T-helper 17 cell (primary cell): ENCODE results near the gene KCNS1. TPM values are rescaled to one million over a fixed set of nuclear protein-coding genes. Genes with fewer than 3 reads are reported as not detected.
"Not testable (repeated sequence)": the region's sequence is repeated elsewhere in the genome, so short reads cannot be mapped to it uniquely, and the experiment has no call there.

Source experiments
- ATAC-seq: fragments of 150-1000 bp; cut with Tn5 transposase; 2 replicates; pipeline ENCODE4 v1.10.0; 2021; ENCODE audit warnings: mild to moderate bottlenecking, moderate library complexity
- DNase-seq, 3 donors: peaks; one replicate each; pipeline versions ENCODE4 v3.0.0 to v3.0.0-alpha.2; 2020 to 2021
- H3K9me3 ChIP-seq: one replicate; pipeline ENCODE4 v1.7.0; 2013; ENCODE audit warnings: low read length, mild to moderate bottlenecking; ENCODE audit not compliant: control insufficient read depth, poor library complexity, severe bottlenecking
- H3K27ac Mint-ChIP-seq: one replicate; pipeline ENCODE4 v1.8.0; 2022; ENCODE audit warnings: mild to moderate bottlenecking, moderate library complexity, mixed read lengths
- H3K27me3 Mint-ChIP-seq: one replicate; pipeline ENCODE4 v1.8.0; 2022; ENCODE audit warnings: mixed read lengths
- H3K36me3 Mint-ChIP-seq: one replicate; pipeline ENCODE4 v1.8.0; 2022; ENCODE audit warnings: low read depth, mixed read lengths
- H3K4me1 Mint-ChIP-seq: one replicate; pipeline ENCODE4 v1.8.0; 2022; ENCODE audit warnings: mild to moderate bottlenecking, mixed read lengths
- H3K4me3 Mint-ChIP-seq: one replicate; pipeline ENCODE4 v1.8.0; 2022; ENCODE audit warnings: mild to moderate bottlenecking, moderate library complexity, mixed read lengths
- total RNA-seq, 4 donors: library from RNA in 2 of 4; stranded (reverse) in 2 of 4; gene quantifications; one replicate each; pipeline ENCODE4 v1.2.3 and lab custom pipeline; 2022 to 2026

Gene KCNS1
- total RNA-seq (not detected), total RNA-seq (lab: John Stamatoyannopoulos, UW) (0 reads per million in 2 donors)

DNA sequence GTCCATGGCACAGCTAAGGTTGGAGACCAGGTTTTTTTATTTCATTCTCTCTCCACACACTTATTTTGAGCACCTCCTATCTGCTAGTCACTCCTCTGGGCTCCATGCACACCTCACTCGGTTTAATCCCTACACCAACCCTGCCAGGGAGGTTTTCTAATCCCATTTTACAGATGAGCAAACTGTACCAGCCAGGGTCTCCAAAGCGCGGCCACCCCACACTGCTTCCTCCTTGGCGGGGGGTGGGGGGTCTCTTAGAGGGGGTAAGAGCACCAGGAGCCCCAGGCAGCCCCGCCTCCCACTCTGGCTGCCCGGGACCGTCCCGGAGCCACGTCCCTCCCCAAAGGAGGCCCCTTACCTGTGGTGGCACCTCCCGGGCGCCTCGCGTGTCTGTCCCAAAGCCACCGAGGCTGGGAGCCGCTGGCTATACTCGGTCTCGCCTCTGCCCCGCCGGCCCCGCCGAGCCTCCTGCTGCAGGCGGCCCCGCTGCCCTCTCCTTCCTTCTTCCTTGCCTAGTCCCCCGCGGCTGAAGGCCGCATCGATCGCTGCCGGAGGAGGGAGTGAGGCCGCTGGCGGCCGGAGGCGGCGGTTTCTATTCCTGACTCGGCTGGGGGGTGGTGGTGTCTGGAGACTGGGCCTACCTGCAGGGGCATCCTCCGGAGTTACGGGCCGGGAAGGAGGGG, at the start of gene KCNS1:
Gene KCNS1 (minus strand): TSS at position 565 of the 683 bp plus-strand sequence. CDS start 1,891 bp downstream, outside the sequence.
- ATAC-seq, result no peak
- Mint-ChIP-seq H3K36me3 (no peaks in the 10 kb centered on the region), H3K27ac (no peak within 1 kb of the TSS), H3K4me3 (no peak within 1 kb of the TSS), H3K27me3 (peaks cover 46% of the 10 kb centered on the region), H3K4me1 (peaks cover 12% of the 10 kb centered on the region)
- DNase-seq, result no peak
- no peaks in the 10 kb centered on the region for H3K9me3 ChIP-seq

GRCh38 chr20:45149062-45149461, 48.1 kb upstream of the KCNS1 start:
- no peak for ATAC-seq
- peaks cover 66% of the 10 kb centered on the region for H3K27me3 Mint-ChIP-seq
- H3K36me3 Mint-ChIP-seq, result peaks cover 2% of the 10 kb centered on the region
- no peak overlapping the region for H3K4me3 Mint-ChIP-seq
- no peak overlapping the region for H3K27ac Mint-ChIP-seq
- H3K9me3 ChIP-seq, result no peaks in the 10 kb centered on the region
- H3K4me1 Mint-ChIP-seq, result no peaks in the 10 kb centered on the region
- DNase-seq, result no peak

GRCh38 chr20:45140836-45141235, 39.9 kb upstream of the KCNS1 start:
- no peaks in the 10 kb centered on the region for H3K9me3 ChIP-seq
- no peak for DNase-seq
- H3K27me3 Mint-ChIP-seq, result peaks cover 13% of the 10 kb centered on the region
- H3K4me3 Mint-ChIP-seq, result no peak overlapping the region
- no peak for ATAC-seq
- H3K27ac Mint-ChIP-seq, result no peak overlapping the region
- H3K36me3 Mint-ChIP-seq, result no peaks in the 10 kb centered on the region
- no peaks in the 10 kb centered on the region for H3K4me1 Mint-ChIP-seq

GRCh38 chr20:45139733-45140375, 38.9 kb upstream of the KCNS1 start:
- not testable (repeated sequence) for H3K9me3 ChIP-seq, ATAC-seq, DNase-seq, H3K27ac Mint-ChIP-seq, H3K4me3 Mint-ChIP-seq, H3K4me1 Mint-ChIP-seq, H3K36me3 Mint-ChIP-seq
- H3K27me3 Mint-ChIP-seq, result peaks cover 13% of the 10 kb centered on the region

DNA sequence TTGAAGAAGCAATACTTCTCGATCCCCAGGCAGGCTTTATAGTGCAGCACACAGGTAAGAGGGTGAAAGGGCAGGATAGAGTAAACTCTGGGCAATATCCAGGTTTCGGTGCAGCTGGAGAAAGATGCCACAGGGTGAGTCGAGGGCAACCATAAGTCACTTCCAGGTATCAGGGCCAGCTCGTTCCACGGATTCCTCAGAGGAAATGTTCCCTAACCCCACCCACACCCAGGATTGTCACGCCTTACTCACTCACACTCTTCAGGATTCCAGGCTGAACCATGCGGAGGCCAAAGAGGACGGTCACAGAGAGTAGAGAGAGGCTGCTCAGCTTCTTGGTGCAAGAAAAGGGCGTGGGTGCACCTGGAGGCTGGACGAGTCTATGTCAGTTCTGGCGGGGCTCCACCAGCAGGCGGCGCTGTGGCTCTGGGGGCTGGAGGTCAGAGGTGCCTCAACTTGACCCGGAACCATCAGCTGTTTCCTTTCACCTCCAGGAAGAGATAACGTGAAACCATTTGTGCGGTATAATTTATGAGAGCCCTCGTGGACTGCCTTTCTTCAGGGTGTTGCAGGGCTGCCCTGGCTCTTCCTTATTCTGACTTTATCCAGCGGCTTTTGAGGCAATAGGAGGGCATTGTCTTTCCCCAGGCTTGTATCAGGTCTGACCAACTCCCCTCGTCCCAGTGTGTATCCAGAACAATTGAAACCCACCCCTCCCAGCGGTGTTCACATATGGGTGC, 37.8 kb upstream of the KCNS1 start:
- no peak for ATAC-seq

DNA sequence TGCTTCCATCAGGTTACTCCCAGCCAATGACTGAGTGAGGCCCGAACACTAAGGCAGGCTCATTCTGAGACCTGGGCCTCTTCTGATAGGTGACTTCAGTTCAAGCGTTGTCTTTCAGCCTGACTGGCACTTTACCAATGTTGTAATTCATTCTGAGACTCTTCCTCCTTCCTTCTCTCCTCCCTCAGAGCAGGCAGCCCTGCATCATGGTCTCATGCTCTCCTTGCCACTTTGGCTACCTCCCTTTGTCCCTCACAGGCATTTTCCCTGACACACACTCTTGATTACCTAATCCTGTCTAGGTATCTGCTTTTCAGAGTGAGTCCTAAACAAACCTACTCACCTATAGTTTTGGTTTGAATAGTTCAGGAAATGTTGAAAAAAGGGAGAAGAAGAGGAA, 36.0 kb upstream of the KCNS1 start:
- H3K36me3 Mint-ChIP-seq, result peaks cover 4% of the 10 kb centered on the region
- H3K4me1 Mint-ChIP-seq, result no peaks in the 10 kb centered on the region
- H3K4me3 Mint-ChIP-seq, result no peak overlapping the region

More for the DNA sequence above, 37.8 kb upstream of the KCNS1 start:
- no peaks in the 10 kb centered on the region for H3K9me3 ChIP-seq
- peaks cover 4% of the 10 kb centered on the region for H3K36me3 Mint-ChIP-seq
- no peaks in the 10 kb centered on the region for H3K4me1 Mint-ChIP-seq
- no peak overlapping the region for H3K27ac Mint-ChIP-seq
- peak in 1 of 3 donors; percentile 38 for DNase-seq
- no peak overlapping the region for H3K4me3 Mint-ChIP-seq
- H3K27me3 Mint-ChIP-seq, result peaks cover 17% of the 10 kb centered on the region

GRCh38 chr20:45128099-45128498, 27.2 kb upstream of the KCNS1 start:
- H3K27me3 Mint-ChIP-seq, result peaks cover 74% of the 10 kb centered on the region

More for the DNA sequence above, 36.0 kb upstream of the KCNS1 start:
- ATAC-seq, result no peak
- H3K27me3 Mint-ChIP-seq, result peaks cover 31% of the 10 kb centered on the region
- no peaks in the 10 kb centered on the region for H3K9me3 ChIP-seq
- DNase-seq, result no peak
- no peak overlapping the region for H3K27ac Mint-ChIP-seq

DNA sequence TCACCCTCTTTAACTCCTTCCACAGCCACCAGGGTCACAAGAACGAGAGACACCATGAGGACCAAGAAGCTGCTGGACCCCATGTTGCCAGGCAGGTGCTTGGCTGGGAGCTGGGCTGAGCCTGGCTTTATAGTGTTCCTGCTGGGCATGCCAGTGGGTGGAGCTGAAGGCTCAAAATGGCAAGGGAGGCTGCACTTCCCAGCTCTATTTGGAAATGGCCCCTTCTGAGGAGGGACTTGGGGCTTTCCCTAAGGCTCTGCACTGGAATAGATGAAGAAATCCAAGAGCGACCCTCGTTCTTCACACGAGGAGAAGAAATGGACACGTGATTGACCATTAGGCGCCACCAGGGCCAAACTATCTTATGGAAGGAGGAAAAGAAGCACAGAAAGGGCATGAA, 23.4 kb upstream of the KCNS1 start, which contains the start of gene WFDC12:
Gene WFDC12 (minus strand): TSS at position 101 of the 400 bp plus-strand sequence. CDS start 18 bp downstream, at position 83.
- DNase-seq (no peak), ATAC-seq (no peak)
- peaks cover 65% of the 10 kb centered on the region for H3K27me3 Mint-ChIP-seq
- H3K9me3 ChIP-seq, result no peaks in the 10 kb centered on the region
- no peak within 1 kb of the TSS for H3K27ac Mint-ChIP-seq
- H3K4me1 Mint-ChIP-seq, result no peaks in the 10 kb centered on the region
- peaks cover 5% of the 10 kb centered on the region for H3K36me3 Mint-ChIP-seq
- H3K4me3 Mint-ChIP-seq, result no peak within 1 kb of the TSS

More at GRCh38 chr20:45128099-45128498, 27.2 kb upstream of the KCNS1 start:
- Mint-ChIP-seq H3K4me3 (no peak overlapping the region), H3K36me3 (peaks cover 4% of the 10 kb centered on the region), H3K4me1 (no peaks in the 10 kb centered on the region), H3K27ac (no peak overlapping the region)
- H3K9me3 ChIP-seq, result no peaks in the 10 kb centered on the region
- no peak for ATAC-seq
- no peak for DNase-seq

GRCh38 chr20:45121388-45121787, 20.5 kb upstream of the KCNS1 start:
- H3K4me3 Mint-ChIP-seq, result no peak overlapping the region
- no peaks in the 10 kb centered on the region for H3K9me3 ChIP-seq
- peaks cover 45% of the 10 kb centered on the region for H3K27me3 Mint-ChIP-seq
- H3K4me1 Mint-ChIP-seq, result peaks cover 2% of the 10 kb centered on the region
- peaks cover 5% of the 10 kb centered on the region for H3K36me3 Mint-ChIP-seq
- DNase-seq, result no peak
- no peak for ATAC-seq
- no peak overlapping the region for H3K27ac Mint-ChIP-seq

GRCh38 chr20:45119556-45120266, 18.8 kb upstream of the KCNS1 start:
- Mint-ChIP-seq H3K4me3 (no peak overlapping the region), H3K27ac (no peak overlapping the region), H3K27me3 (peaks cover 35% of the 10 kb centered on the region), H3K4me1 (peaks cover 7% of the 10 kb centered on the region), H3K36me3 (peaks cover 5% of the 10 kb centered on the region)
- no peak for ATAC-seq
- H3K9me3 ChIP-seq, result no peaks in the 10 kb centered on the region
- DNase-seq, result no peak

GRCh38 chr20:45118028-45118427, 17.1 kb upstream of the KCNS1 start:
- H3K4me1 Mint-ChIP-seq, result peaks cover 9% of the 10 kb centered on the region
- H3K27me3 Mint-ChIP-seq, result peaks cover 27% of the 10 kb centered on the region
- ATAC-seq (no peak), DNase-seq (no peak)
- no peak overlapping the region for H3K4me3 Mint-ChIP-seq
- no peak overlapping the region for H3K27ac Mint-ChIP-seq
- H3K36me3 Mint-ChIP-seq, result peaks cover 3% of the 10 kb centered on the region
- no peaks in the 10 kb centered on the region for H3K9me3 ChIP-seq

DNA sequence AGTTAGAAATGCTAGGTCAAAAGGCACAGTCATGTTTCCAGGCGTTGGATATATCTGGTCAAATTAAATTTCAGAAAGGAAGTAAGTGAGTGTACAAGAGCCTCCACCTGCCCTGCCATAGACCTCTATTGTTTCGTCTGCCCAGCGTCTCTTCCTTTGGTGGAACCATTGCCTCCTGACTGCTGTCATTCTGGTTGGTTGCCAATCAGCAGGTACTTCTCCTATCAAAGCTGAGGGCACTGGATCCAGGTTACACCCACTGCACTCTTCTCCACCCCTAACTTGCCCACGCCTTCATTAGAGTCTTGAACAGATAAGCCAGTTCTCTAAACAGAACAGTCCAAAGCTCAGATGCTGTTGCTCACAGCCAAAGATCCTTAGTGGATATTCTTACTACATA, 16.7 kb upstream of the KCNS1 start:
- no peak overlapping the region for H3K27ac Mint-ChIP-seq
- peaks cover 27% of the 10 kb centered on the region for H3K27me3 Mint-ChIP-seq
- ATAC-seq, result no peak
- DNase-seq, result no peak
- H3K36me3 Mint-ChIP-seq, result peaks cover 2% of the 10 kb centered on the region
- H3K4me3 Mint-ChIP-seq, result no peak overlapping the region
- H3K9me3 ChIP-seq, result no peaks in the 10 kb centered on the region
- H3K4me1 Mint-ChIP-seq, result peaks cover 9% of the 10 kb centered on the region

DNA sequence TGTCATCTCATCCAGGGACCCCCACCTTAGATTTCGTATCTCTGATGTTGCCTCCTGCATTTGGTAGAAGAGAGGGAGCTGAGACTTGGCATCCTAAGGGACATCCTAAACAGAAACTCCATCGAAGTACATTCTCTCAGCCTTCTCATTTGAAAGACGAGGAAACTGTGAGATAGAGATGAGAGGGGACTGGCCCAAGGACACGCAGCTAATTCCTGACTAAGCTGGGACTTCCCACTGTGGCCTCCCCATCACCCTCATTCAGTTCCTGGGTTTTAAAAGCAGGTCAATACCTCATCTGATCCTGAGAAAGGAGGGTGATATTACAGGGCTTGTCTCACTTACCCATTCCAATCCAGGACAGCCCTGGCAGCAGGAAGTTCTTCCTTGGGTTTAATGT, 14.9 kb upstream of the KCNS1 start:
- no peaks in the 10 kb centered on the region for H3K9me3 ChIP-seq
- Mint-ChIP-seq H3K27ac (no peak overlapping the region), H3K27me3 (peaks cover 17% of the 10 kb centered on the region), H3K4me3 (no peak overlapping the region), H3K4me1 (peaks cover 10% of the 10 kb centered on the region), H3K36me3 (no peaks in the 10 kb centered on the region)
- no peak for DNase-seq
- no peak for ATAC-seq
